H1 (cell line): ENCODE data around the gene C3orf20. TPM values are rescaled to one million over a fixed set of nuclear protein-coding genes. Genes with fewer than 3 reads are reported as not detected.

ENCODE experiments used
- CTCF ChIA-PET: fragments of 300-600 bp; sonication (Branson Sonifier 250); formaldehyde crosslinking; loops from one replicate; lab custom pipeline; 2021; ENCODE audit not compliant: partially characterized antibody; lab: Charles Lee
- POLR2A ChIA-PET: fragments of 300-600 bp; sonication (Branson Sonifier 250); formaldehyde crosslinking; loops from one replicate; lab custom pipeline; 2021; ENCODE audit warnings: inconsistent platforms; ENCODE audit not compliant: partially characterized antibody; lab: Charles Lee
- DNase-seq, 2 experiments: peaks; one replicate each; pipeline versions ENCODE4 v3.0.0 to v3.0.0-alpha.2; 2010 to 2022; ENCODE audit warnings: low spot score in 2 of 2, low read depth in 1 of 2, mixed read lengths in 1 of 2
- FAIRE-seq: peaks from 2 replicates; lab custom pipeline; 2011; peaks lifted over from hg19 to GRCh38; lab: Jason Lieb, UNC
- H2AFZ ChIP-seq: 2 replicates; pipeline ENCODE4 v1.8.1; 2012; ENCODE audit warnings: low read length, inconsistent platforms
- H2AK5ac ChIP-seq: 2 replicates; pipeline ENCODE4 v1.6.1; 2013; ENCODE audit warnings: low read depth, low read length
- H2BK120ac ChIP-seq: replicated peaks from 2 replicates; pipeline ENCODE3; 2013; ENCODE audit warnings: low read depth, low read length, inconsistent platforms
- H2BK12ac ChIP-seq: 2 replicates; pipeline ENCODE4 v1.6.1; 2013; ENCODE audit warnings: low read depth, low read length
- H2BK15ac ChIP-seq: 2 replicates; pipeline ENCODE4 v1.6.1; 2013; ENCODE audit warnings: low read length
- H2BK20ac ChIP-seq: 2 replicates; pipeline ENCODE4 v1.6.1; 2013; ENCODE audit warnings: low read length
- H2BK5ac ChIP-seq: 2 replicates; pipeline ENCODE4 v1.6.1; 2013; ENCODE audit warnings: low read depth, low read length
- H3K14ac ChIP-seq: 2 replicates; pipeline ENCODE4 v1.6.1; 2013; ENCODE audit warnings: inconsistent platforms; ENCODE audit not compliant: insufficient read length
- H3K18ac ChIP-seq: 2 replicates; pipeline ENCODE4 v1.6.1; 2013; ENCODE audit warnings: low read length; ENCODE audit errors: extremely low read depth
- H3K23ac ChIP-seq: 2 replicates; pipeline ENCODE4 v1.6.1; 2013; ENCODE audit warnings: inconsistent platforms; ENCODE audit not compliant: insufficient read length
- H3K23me2 ChIP-seq: 2 replicates; pipeline ENCODE4 v1.6.1; 2013; ENCODE audit warnings: low read depth, low read length
- H3K27ac ChIP-seq: 2 replicates; pipeline ENCODE4 v1.6.1; 2011; ENCODE audit warnings: low read depth, low read length, inconsistent platforms
- H3K27me3 ChIP-seq, 4 experiments: replicated peaks in 1 of 4; 1 replicate in 1 of 4; 2 replicates in 3 of 4; pipeline versions ENCODE4 v1.6.1 to v1.8.1; 2011 to 2013; ENCODE audit warnings: low read length in 3 of 4, mild to moderate bottlenecking in 3 of 4, inconsistent platforms in 2 of 4, mixed read lengths in 2 of 4, moderate library complexity in 1 of 4; ENCODE audit not compliant: control insufficient read depth in 3 of 4, insufficient read depth in 3 of 4; ENCODE audit errors: extremely low read depth in 1 of 4
- H3K36me3 ChIP-seq, 4 experiments: 2 replicates each; pipeline versions ENCODE4 v1.6.1 to v1.8.1; 2011 to 2013; ENCODE audit warnings: mild to moderate bottlenecking in 4 of 4, low read length in 3 of 4, moderate library complexity in 2 of 4, control low read depth in 1 of 4, inconsistent platforms in 1 of 4; ENCODE audit not compliant: insufficient read depth in 4 of 4, control insufficient read depth in 2 of 4
- H3K4ac ChIP-seq: replicated peaks from 2 replicates; pipeline ENCODE3; 2013; ENCODE audit warnings: low read length, low read depth, mixed read lengths, inconsistent platforms; ENCODE audit not compliant: insufficient read length
- H3K4me1 ChIP-seq, 4 experiments: replicated peaks in 1 of 4; 1 replicate in 1 of 4; 2 replicates in 3 of 4; pipeline versions ENCODE4 v1.6.1 to v1.8.1; 2011 to 2013; ENCODE audit warnings: low read length in 3 of 4, inconsistent platforms in 2 of 4, mixed read lengths in 1 of 4; ENCODE audit not compliant: insufficient read depth in 4 of 4, control insufficient read depth in 3 of 4
- H3K4me2 ChIP-seq, 2 experiments: 2 replicates each; pipeline versions ENCODE4 v1.6.1 to v1.8.1; 2011 to 2013; ENCODE audit warnings: low read depth in 2 of 2, low read length in 2 of 2, control low read depth in 1 of 2, inconsistent platforms in 1 of 2, mild to moderate bottlenecking in 1 of 2; ENCODE audit not compliant: insufficient read depth in 1 of 2
- H3K4me3 ChIP-seq, 4 experiments: fragments of 200-600, 300-600 bp in 1 of 4; sonication (generic), shearing (Covaris generic), sonication (Bioruptor Twin) in 1 of 4; 2 replicates each; pipeline versions ENCODE4 v1.5.1 to v1.8.1; 2011 to 2016; ENCODE audit warnings: low read length in 4 of 4, low read depth in 3 of 4, control low read depth in 2 of 4, inconsistent platforms in 2 of 4, mild to moderate bottlenecking in 2 of 4, mixed read lengths in 1 of 4, moderate library complexity in 1 of 4; ENCODE audit not compliant: insufficient read depth in 2 of 4; ENCODE audit errors: extremely low read depth in 1 of 4
- H3K56ac ChIP-seq: replicated peaks from 2 replicates; pipeline ENCODE3; 2013; ENCODE audit warnings: low read depth, mild to moderate bottlenecking, mixed read lengths, low read length, inconsistent platforms; ENCODE audit not compliant: insufficient read length
- H3K79me1 ChIP-seq: 2 replicates; pipeline ENCODE4 v1.6.1; 2013; ENCODE audit warnings: low read depth, low read length, control low read depth
- H3K79me2 ChIP-seq, 2 experiments: 2 replicates each; pipeline versions ENCODE4 v1.6.1 to v1.8.1; 2012 to 2013; ENCODE audit warnings: low read length in 2 of 2, mild to moderate bottlenecking in 2 of 2, inconsistent platforms in 1 of 2; ENCODE audit not compliant: insufficient read depth in 2 of 2, control insufficient read depth in 1 of 2
- H3K9ac ChIP-seq, 4 experiments: replicated peaks in 1 of 4; 1 replicate in 1 of 4; 2 replicates in 3 of 4; pipeline versions ENCODE4 v1.6.1 to v1.8.1; 2011 to 2013; ENCODE audit warnings: low read depth in 3 of 4, low read length in 3 of 4, control low read depth in 2 of 4, mild to moderate bottlenecking in 2 of 4, moderate library complexity in 2 of 4, inconsistent platforms in 1 of 4; ENCODE audit errors: extremely low read depth in 1 of 4
- H3K9me3 ChIP-seq, 2 experiments: 2 replicates each; pipeline versions ENCODE4 v1.6.1 to v1.8.1; 2012 to 2013; ENCODE audit warnings: mild to moderate bottlenecking in 2 of 2, moderate library complexity in 2 of 2, control low read depth in 1 of 2, inconsistent platforms in 1 of 2, low read depth in 1 of 2, low read length in 1 of 2, mixed read lengths in 1 of 2; ENCODE audit not compliant: insufficient read depth in 2 of 2
- H4K20me1 ChIP-seq, 2 experiments: replicated peaks in 1 of 2; 2 replicates each; pipeline versions ENCODE3 to v1.8.1; 2011 to 2013; ENCODE audit warnings: inconsistent platforms in 2 of 2, low read length in 2 of 2, mild to moderate bottlenecking in 1 of 2; ENCODE audit not compliant: insufficient read depth in 2 of 2, control insufficient read depth in 1 of 2
- H4K5ac ChIP-seq: 2 replicates; pipeline ENCODE4 v1.6.1; 2013; ENCODE audit warnings: low read length, low read depth, mixed read lengths, inconsistent platforms; ENCODE audit not compliant: insufficient read length
- H4K8ac ChIP-seq: 2 replicates; pipeline ENCODE4 v1.8.0; 2013; ENCODE audit warnings: mild to moderate bottlenecking, moderate library complexity, low read length, inconsistent platforms; ENCODE audit not compliant: insufficient read depth; ENCODE audit errors: extremely low read depth
- H4K91ac ChIP-seq: replicated peaks from 2 replicates; pipeline ENCODE3; 2013; ENCODE audit warnings: low read length, mixed read lengths, inconsistent platforms; ENCODE audit not compliant: insufficient read length
- ATF3 ChIP-seq: IDR thresholded peaks from 2 replicates; pipeline ENCODE4 v1.6.1; 2011; ENCODE audit warnings: low read depth, mild to moderate bottlenecking, low read length; ENCODE audit not compliant: insufficient read depth
- CEBPB ChIP-seq: IDR thresholded peaks from 2 replicates; pipeline ENCODE4 v1.6.1; 2012; ENCODE audit warnings: low read depth, low read length
- EGR1 ChIP-seq: IDR thresholded peaks from 2 replicates; pipeline ENCODE4 v1.6.1; 2011; ENCODE audit warnings: low read depth, low read length, borderline replicate concordance
- EZH2 ChIP-seq: fragments of 200-600 bp; sonication (generic); IDR thresholded peaks from 2 replicates; pipeline ENCODE4 v1.7.1; 2012; ENCODE audit warnings: low read depth, mild to moderate bottlenecking, moderate library complexity, low read length, inconsistent platforms; ENCODE audit not compliant: severe bottlenecking
- KDM5A ChIP-seq: fragments of 200-600 bp; IDR thresholded peaks from 2 replicates; pipeline ENCODE4 v1.7.1; 2012; ENCODE audit warnings: mild to moderate bottlenecking, low read length, inconsistent platforms, mixed read lengths
- MAX ChIP-seq: IDR thresholded peaks from 2 replicates; pipeline ENCODE4 v1.6.1; 2012; ENCODE audit warnings: inconsistent platforms
- POU5F1 ChIP-seq: IDR thresholded peaks from 2 replicates; pipeline ENCODE4 v1.6.1; 2011; ENCODE audit warnings: low read depth, mild to moderate bottlenecking, low read length, moderate library complexity
- RXRA ChIP-seq: IDR thresholded peaks from 2 replicates; pipeline ENCODE4 v1.6.1; 2011; ENCODE audit warnings: low read depth, mild to moderate bottlenecking, low read length, moderate library complexity; ENCODE audit not compliant: insufficient read depth
- TAF7 ChIP-seq: optimal IDR thresholded peaks from 2 replicates; pipeline ENCODE3; 2011; ENCODE audit warnings: low read depth, mild to moderate bottlenecking, inconsistent platforms, low read length, moderate library complexity, borderline replicate concordance
- TCF12 ChIP-seq: IDR thresholded peaks from 2 replicates; pipeline ENCODE4 v1.6.1; 2011; ENCODE audit warnings: low read depth, mild to moderate bottlenecking, low read length
- WGBS, 2 experiments: shearing (Covaris generic) in 1 of 2; methylation state at CpG; one replicate each; pipeline versions ENCODE4 v1.1.6 to v1.1.7; 2013 to 2015; ENCODE audit warnings: low lambda C conversion rate in 2 of 2, mixed read lengths in 2 of 2, inconsistent platforms in 1 of 2, low coverage in 1 of 2, missing lambda C conversion rate in 1 of 2; ENCODE audit not compliant: insufficient replicate concordance in 2 of 2, insufficient coverage in 1 of 2, insufficient read length in 1 of 2; ENCODE audit errors: extremely low coverage in 1 of 2, missing lambda C conversion rate in 1 of 2; 5-methylcytosine and 5-hydroxymethylcytosine counted together
- polyA plus RNA-seq, 7 experiments: library from polyadenylated mRNA; depleted of rRNA in 3 of 7; stranded (reverse) in 5 of 7; unstranded in 2 of 7; fragments of >200 nt in 5 of 7; fragments of 200-250 nt in 2 of 7; gene quantifications; 1 replicate in 5 of 7; 2 replicates in 1 of 7; 4 replicates in 1 of 7; pipeline versions ENCODE4 v1.2.1 to v1.2.3, GENCODE V29; 2011 to 2013; ENCODE audit warnings: missing spikeins in 2 of 7, mixed read lengths in 2 of 7
- total RNA-seq: library from RNA; stranded (reverse); fragmentation: NEBNext Ultra II Directional; extraction: Animal tissue kit (Norgen Biotek cat#: 25700); gene quantifications from 2 replicates; pipeline ENCODE4 v1.2.1, GENCODE V29; 2021

The C3orf20 gene
- total and polyA plus RNA-seq, 2 of the 8 experiments (the other 6 are each of a cell fraction or from before 2014, with no cell fraction given) = not detected

GRCh38 chr3:14649466-14649865 lies 25.5 kb upstream of the C3orf20 start:
- ChIA-PET CTCF (interaction anchor here (0.9 to 3.0 kb wide), 4 partner anchors 14 to 141 kb away, joined by 3 to 23 read pairs (median 8); no protein-coding TSS in a partner anchor), POLR2A (no interaction called here)
- Histone ChIP-seq H3K14ac (no peak overlapping the region), H3K4me2 (no peak overlapping the region), H3K4me3 (no peak overlapping the region), H3K79me1 (no peaks in the 10 kb centered on the region), H2BK120ac (no peak overlapping the region), H2BK12ac (no peak overlapping the region), H4K8ac (no peak overlapping the region), H4K20me1 (no peaks in the 10 kb centered on the region), H4K5ac (no peak overlapping the region), H3K27me3 (no peaks in the 10 kb centered on the region; a peak in 1 of 7 replicates), H2AFZ (no peak overlapping the region), H3K9me3 (no peaks in the 10 kb centered on the region), H3K18ac (no peak overlapping the region), H3K4me1 (no peaks in the 10 kb centered on the region; a peak in 1 of 7 replicates), H3K9ac (no peak overlapping the region), H3K23ac (no peak overlapping the region), H2BK5ac (no peak overlapping the region), H2BK15ac (no peak overlapping the region), H3K56ac (no peak overlapping the region), H3K23me2 (no peaks in the 10 kb centered on the region), H3K79me2 (peaks cover 3 to 18% of the 10 kb centered on the region in 2 experiments; a peak in 2 of 4 replicates), H2AK5ac (no peak overlapping the region), H3K27ac (no peak overlapping the region), H3K4ac (no peak overlapping the region), H2BK20ac (no peak overlapping the region), H4K91ac (no peak overlapping the region), H3K36me3 (peaks cover 0 to 4% (median 0%) of the 10 kb centered on the region in 4 experiments; a peak in 1 of 8 replicates)
- no peak for FAIRE-seq
- WGBS, 2 experiments = 95% methylated on average over 2 of the region's 2 CpGs; no CpG with 5 or more reads in 1 of the 2 experiments
- no peak for DNase-seq
- TF ChIP-seq MAX = no peak
- no peak for TF ChIP-seq EZH2
- no peak for TF ChIP-seq ATF3
- TF ChIP-seq TAF7 = no peak
- TF ChIP-seq CEBPB = no peak
- no peak for TF ChIP-seq EGR1
- no peak for TF ChIP-seq RXRA
- no peak for TF ChIP-seq KDM5A
- TF ChIP-seq TCF12 = no peak
- no peak for TF ChIP-seq POU5F1
